GM20000 (cell line): ENCODE data around the gene CDH23.

Experiments used
- DNase-seq: peaks from one replicate; pipeline ENCODE4 v3.0.0; 2012; ENCODE audit warnings: low spot score
- CTCF ChIP-seq: IDR thresholded peaks from 2 replicates; pipeline ENCODE4 v1.5.1; 2012; ENCODE audit warnings: mild to moderate bottlenecking, control low read depth; ENCODE audit errors: extremely low read depth, missing control alignments

The CDH23 gene

GRCh38 chr10:71623098-71623985 is 226.6 kb downstream of the CDH23 start:
- DNase-seq, result peak; percentile 45
- TF ChIP-seq CTCF, result no peak

GRCh38 chr10:71623986-71624291 is 227.2 kb downstream of the CDH23 start:
- DNase-seq, result no peak
- TF ChIP-seq CTCF, result no peak

- DNase-seq, result no peak
- no peak for TF ChIP-seq CTCF
Observed at GRCh38 chr10:71625445-71626175, 228.9 kb downstream of the CDH23 start.

GRCh38 chr10:71627230-71627939 is 230.7 kb downstream of the CDH23 start:
- TF ChIP-seq CTCF, result no peak
- DNase-seq, result no peak

GRCh38 chr10:71627956-71628355 is 231.2 kb downstream of the CDH23 start:
- no peak for DNase-seq
- TF ChIP-seq CTCF, result no peak

GRCh38 chr10:71629131-71629530 is 232.4 kb downstream of the CDH23 start:
- no peak for TF ChIP-seq CTCF
- no peak for DNase-seq

GRCh38 chr10:71630168-71630567 is 233.4 kb downstream of the CDH23 start:
- no peak for DNase-seq
- no peak for TF ChIP-seq CTCF
